OCI-LY7 (cell line): ENCODE measurements around the gene RTN4. TPM values are rescaled to one million over a fixed set of nuclear protein-coding genes. Genes with fewer than 3 reads are reported as not detected.

Experiments
- BruUV-seq: library from RNA; stranded (reverse); fragments of 400-500 nt; replicated peaks from 2 replicates; lab custom pipeline; 2021; lab: Mats Ljungman, UMichigan
- CTCF ChIA-PET: fragments of 300-600 bp; sonication (Branson Sonifier 250); formaldehyde crosslinking; loops from one replicate; lab custom pipeline; 2022; ENCODE audit warnings: antibody characterized with exemption; ENCODE audit not compliant: unreplicated experiment; lab: Charles Lee
- POLR2A ChIA-PET: fragments of 300-600 bp; sonication (Branson Sonifier 250); formaldehyde crosslinking; loops from one replicate; lab custom pipeline; 2022; ENCODE audit warnings: antibody characterized with exemption; lab: Charles Lee
- DNase-seq: peaks from one replicate; pipeline ENCODE4 v3.0.0-alpha.2; 2015; ENCODE audit warnings: low spot score
- H2AFZ ChIP-seq: fragments of 200-600 bp; sonication (generic), shearing (Covaris generic); 2 replicates; pipeline ENCODE4 v1.6.1; 2014; ENCODE audit warnings: mild to moderate bottlenecking, antibody characterized with exemption, low read length, moderate library complexity
- H3K27ac ChIP-seq: fragments of 200-600 bp; sonication (generic); 2 replicates; pipeline ENCODE4 v1.5.1; 2014; ENCODE audit warnings: mixed run types, low read depth, mild to moderate bottlenecking, moderate library complexity, low read length, inconsistent platforms; ENCODE audit not compliant: poor library complexity, severe bottlenecking
- H3K36me3 ChIP-seq: fragments of 200-600 bp; sonication (generic); 2 replicates; pipeline ENCODE4 v1.6.1; 2014; ENCODE audit warnings: mild to moderate bottlenecking, antibody characterized with exemption, low read length, moderate library complexity, mixed read lengths; ENCODE audit not compliant: insufficient read depth
- H3K4me1 ChIP-seq: fragments of 200-600 bp; sonication (generic); 2 replicates; pipeline ENCODE4 v1.5.1; 2014; ENCODE audit warnings: mild to moderate bottlenecking, low read length; ENCODE audit not compliant: insufficient read depth, poor library complexity, severe bottlenecking
- H3K4me2 ChIP-seq: fragments of 200-600 bp; sonication (generic); 2 replicates; pipeline ENCODE4 v1.6.1; 2014; ENCODE audit warnings: mild to moderate bottlenecking, low read length
- H3K4me3 ChIP-seq: fragments of 200-600 bp; sonication (generic); 2 replicates; pipeline ENCODE4 v1.5.1; 2014; ENCODE audit warnings: mild to moderate bottlenecking, low read depth, low read length; ENCODE audit not compliant: poor library complexity, severe bottlenecking
- H3K79me2 ChIP-seq: fragments of 200-600 bp; sonication (generic); 2 replicates; pipeline ENCODE4 v1.6.1; 2016; ENCODE audit warnings: low read depth, mild to moderate bottlenecking, low read length, moderate library complexity, mixed read lengths; ENCODE audit not compliant: insufficient read depth
- H3K9me2 ChIP-seq: fragments of 200-600 bp; sonication (generic); 2 replicates; pipeline ENCODE4 v1.6.1; 2016; ENCODE audit warnings: mild to moderate bottlenecking, low read length, mixed read lengths; ENCODE audit not compliant: insufficient read depth
- H3K9me3 ChIP-seq: fragments of 200-600 bp; sonication (generic); 2 replicates; pipeline ENCODE4 v1.6.1; 2014; ENCODE audit warnings: mild to moderate bottlenecking, mixed run types, low read length, mixed read lengths
- H4K20me1 ChIP-seq: fragments of 200-600 bp; sonication (generic); 2 replicates; pipeline ENCODE4 v1.6.1; 2014; ENCODE audit warnings: mild to moderate bottlenecking, antibody characterized with exemption, low read length, moderate library complexity, mixed read lengths; ENCODE audit not compliant: insufficient read depth
- EZH2phosphoT487 ChIP-seq: fragments of 200-600 bp; sonication (generic); IDR thresholded peaks from 2 replicates; pipeline ENCODE4 v1.6.1; 2018; ENCODE audit warnings: low read depth, borderline replicate concordance, mild to moderate bottlenecking, mixed run types, antibody characterized with exemption, low read length, moderate library complexity, mixed read lengths
- intact Hi-C: fragments of 100-400 bp; cut with micrococcal nuclease; formaldehyde crosslinking; loops from one replicate; pipeline ENCODE4 v1.10.0; 2022; ENCODE audit not compliant: unreplicated experiment
- total RNA-seq, 2 experiments: library from RNA; depleted of rRNA in 1 of 2; stranded (reverse); fragments of >200 nt in 1 of 2; shearing (Covaris generic) in 1 of 2; gene quantifications; 2 replicates each; pipeline ENCODE4 v1.2.3, GENCODE V29; 2014 to 2022
- TF ChIP-seq, protein P1 (sequence below): fragments of 200-600 bp; sonication (generic); conservative IDR thresholded peaks from 2 replicates; pipeline ENCODE4 v1.5.1; 2014; ENCODE audit warnings: mild to moderate bottlenecking, antibody characterized with exemption, low read length, moderate library complexity, mixed read lengths

RTN4 gene
- total RNA-seq, 2 experiments from 2014 or later: 36.5 to 75.2 TPM

- intact Hi-C loops: no loop called here
- no TSS peak for BruUV-seq
- 0 out of 2 replicates have a peak, but pooled peaks cover 3% of the 10 kb centered on the region for H3K36me3 ChIP-seq
- H3K79me2 ChIP-seq: peaks cover 46% of the 10 kb centered on the region
- no peaks in the 10 kb centered on the region for H3K9me2 ChIP-seq
- peak overlapping the region; percentile 89 for H3K27ac ChIP-seq
- DNase-seq: peak; percentile 40
- peaks cover 10% of the 10 kb centered on the region; the same call in 1 of the 2 replicates for H4K20me1 ChIP-seq
- H3K9me3 ChIP-seq: no peaks in the 10 kb centered on the region
- peaks cover 53% of the 10 kb centered on the region for H3K4me1 ChIP-seq
- ChIA-PET POLR2A (interaction anchor here (0.7 to 2.2 kb wide), 9 partner anchors 10 to 165 kb away, joined by 3 to 18 read pairs (median 3); no protein-coding TSS in a partner anchor), CTCF (interaction anchor here (0.6 kb wide), 1 partner anchor 105 kb away, joined by 4 read pairs; no protein-coding TSS in a partner anchor)
- TF ChIP-seq, protein P1, sequence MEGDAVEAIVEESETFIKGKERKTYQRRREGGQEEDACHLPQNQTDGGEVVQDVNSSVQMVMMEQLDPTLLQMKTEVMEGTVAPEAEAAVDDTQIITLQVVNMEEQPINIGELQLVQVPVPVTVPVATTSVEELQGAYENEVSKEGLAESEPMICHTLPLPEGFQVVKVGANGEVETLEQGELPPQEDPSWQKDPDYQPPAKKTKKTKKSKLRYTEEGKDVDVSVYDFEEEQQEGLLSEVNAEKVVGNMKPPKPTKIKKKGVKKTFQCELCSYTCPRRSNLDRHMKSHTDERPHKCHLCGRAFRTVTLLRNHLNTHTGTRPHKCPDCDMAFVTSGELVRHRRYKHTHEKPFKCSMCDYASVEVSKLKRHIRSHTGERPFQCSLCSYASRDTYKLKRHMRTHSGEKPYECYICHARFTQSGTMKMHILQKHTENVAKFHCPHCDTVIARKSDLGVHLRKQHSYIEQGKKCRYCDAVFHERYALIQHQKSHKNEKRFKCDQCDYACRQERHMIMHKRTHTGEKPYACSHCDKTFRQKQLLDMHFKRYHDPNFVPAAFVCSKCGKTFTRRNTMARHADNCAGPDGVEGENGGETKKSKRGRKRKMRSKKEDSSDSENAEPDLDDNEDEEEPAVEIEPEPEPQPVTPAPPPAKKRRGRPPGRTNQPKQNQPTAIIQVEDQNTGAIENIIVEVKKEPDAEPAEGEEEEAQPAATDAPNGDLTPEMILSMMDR: peak; percentile 41; the same call in 1 of the 2 replicates
- no peak for TF ChIP-seq EZH2phosphoT487
- peak overlapping the region; percentile 75 for H3K4me3 ChIP-seq
- peak overlapping the region; percentile 95 for H3K4me2 ChIP-seq
- H2AFZ ChIP-seq: peak overlapping the region; percentile 87
Measured at GRCh38 chr2:55052129-55053061, 2.1 kb upstream of the RTN4 start.

GRCh38 chr2:55051026-55051866, 995 bp upstream of the RTN4 start:
- BruUV-seq: TSS peak; percentile 88
- no peaks in the 10 kb centered on the region for H3K9me2 ChIP-seq
- H2AFZ ChIP-seq: peak overlapping the region; percentile 65
- POLR2A ChIA-PET: interaction anchor here (0.6 to 3.3 kb wide), 32 partner anchors 10 to 981 kb away, joined by 3 to 18 read pairs (median 4); partner anchors contain the start of gene CCDC88A
- peaks cover 57% of the 10 kb centered on the region for H3K79me2 ChIP-seq
- TF ChIP-seq, protein P1: no peak
- no peak for TF ChIP-seq EZH2phosphoT487
- H3K9me3 ChIP-seq: no peaks in the 10 kb centered on the region
- intact Hi-C loops: no loop called here
- H4K20me1 ChIP-seq: peaks cover 17% of the 10 kb centered on the region; the same call in 1 of the 2 replicates
- H3K4me3 ChIP-seq: peak overlapping the region; percentile 75
- H3K36me3 ChIP-seq: 0 out of 2 replicates have a peak, but pooled peaks cover 3% of the 10 kb centered on the region
- H3K27ac ChIP-seq: peak overlapping the region; percentile 89
- peak overlapping the region; percentile 95 for H3K4me2 ChIP-seq
- DNase-seq: peak; percentile 37
- H3K4me1 ChIP-seq: peaks cover 60% of the 10 kb centered on the region
- CTCF ChIA-PET: interaction anchor here (0.6 to 1.5 kb wide), 4 partner anchors 10 to 1083 kb away, joined by 3 to 7 read pairs (median 4); no protein-coding TSS in a partner anchor
